Ureter (tissue), 1 donor: ENCODE measurements around the gene CST5. TPM values are rescaled to one million over a fixed set of nuclear protein-coding genes. Genes with fewer than 3 reads are reported as not detected.
"Not testable (repeated sequence)": the region's sequence is repeated elsewhere in the genome, so short reads cannot be mapped to it uniquely, and the experiment has no call there.

Experiments used
- DNase-seq: peaks from one replicate; pipeline ENCODE4 v3.0.0-alpha.2; 2020; ENCODE audit warnings: low spot score
- total RNA-seq: library from RNA; stranded (reverse); gene quantifications from one replicate; pipeline ENCODE4 v1.2.4, GENCODE V29; 2023
- donor health status: DM: yes; HTN: yes; CAD: no.

CST5 gene, protein sequence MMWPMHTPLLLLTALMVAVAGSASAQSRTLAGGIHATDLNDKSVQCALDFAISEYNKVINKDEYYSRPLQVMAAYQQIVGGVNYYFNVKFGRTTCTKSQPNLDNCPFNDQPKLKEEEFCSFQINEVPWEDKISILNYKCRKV
- total RNA-seq, result not detected

DNA sequence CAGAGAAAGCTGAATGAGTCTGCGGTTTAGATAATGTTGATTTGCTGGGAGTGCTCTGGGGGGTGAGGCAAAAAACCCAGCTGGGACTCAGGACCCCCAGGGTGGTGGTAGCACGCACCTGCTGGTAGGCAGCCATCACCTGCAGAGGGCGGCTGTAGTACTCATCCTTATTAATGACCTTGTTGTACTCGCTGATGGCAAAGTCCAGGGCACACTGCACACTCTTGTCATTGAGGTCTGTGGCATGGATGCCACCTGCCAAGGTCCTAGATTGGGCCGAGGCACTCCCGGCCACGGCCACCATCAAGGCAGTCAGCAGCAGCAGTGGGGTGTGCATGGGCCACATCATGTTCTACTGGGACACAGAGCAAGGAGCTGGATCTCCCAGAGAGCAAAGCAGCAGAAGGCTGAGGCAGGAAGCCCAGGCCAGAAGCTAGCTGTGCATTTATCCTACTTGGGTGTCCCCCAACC, at the start of gene CST5:
CST5 (minus strand) TSS at position 421 of the 471 bp plus-strand sequence; CDS start at position 349, 72 bp downstream.
- DNase-seq, result no peak

DNA sequence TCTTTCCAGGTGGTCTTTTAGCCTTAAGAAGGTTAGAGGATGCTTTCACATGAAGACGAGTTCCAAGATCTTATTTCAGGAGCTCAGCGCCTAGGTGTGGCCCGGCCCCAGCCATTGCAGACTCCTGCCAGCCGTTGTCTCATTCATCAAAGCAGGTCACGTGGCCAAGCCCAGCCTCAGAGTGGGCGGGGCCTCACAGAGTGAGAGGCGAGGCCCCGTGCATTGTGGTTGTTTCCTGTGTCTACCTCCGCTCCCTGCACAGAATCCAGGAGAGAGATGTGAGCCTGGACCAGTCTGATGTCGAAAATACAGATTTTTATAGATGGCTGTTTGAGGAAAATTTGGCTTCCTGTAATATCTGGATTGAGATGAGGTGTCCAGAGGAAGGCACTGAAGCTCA, 49.2 kb upstream of the CST5 start:
- DNase-seq, result no peak

DNA sequence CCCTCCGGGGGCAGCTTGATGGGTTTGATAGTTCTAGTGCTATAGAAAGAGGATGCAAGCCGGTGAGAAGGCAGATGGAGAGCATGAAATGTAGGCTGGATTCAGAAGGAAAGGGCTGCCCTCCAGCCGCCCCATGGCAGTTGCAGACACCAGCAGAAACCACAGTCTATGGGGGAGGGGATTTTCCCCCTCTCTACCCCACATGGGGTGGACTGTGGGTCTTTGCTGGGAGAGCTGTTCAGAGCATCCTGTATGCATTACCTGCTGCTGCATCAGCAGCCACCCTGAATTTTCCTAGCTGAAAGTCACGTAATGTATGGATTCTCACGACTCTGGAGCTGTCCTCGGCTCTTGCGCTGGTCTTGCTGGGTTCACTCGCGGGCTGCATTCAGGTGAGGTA, 48.8 kb upstream of the CST5 start:
- no peak for DNase-seq

GRCh38 chr20:23926944-23927872, 47.7 kb upstream of the CST5 start:
- DNase-seq, result no peak

- DNase-seq, result no peak
Observed at GRCh38 chr20:23926526-23926880, 47.0 kb upstream of the CST5 start.

DNA sequence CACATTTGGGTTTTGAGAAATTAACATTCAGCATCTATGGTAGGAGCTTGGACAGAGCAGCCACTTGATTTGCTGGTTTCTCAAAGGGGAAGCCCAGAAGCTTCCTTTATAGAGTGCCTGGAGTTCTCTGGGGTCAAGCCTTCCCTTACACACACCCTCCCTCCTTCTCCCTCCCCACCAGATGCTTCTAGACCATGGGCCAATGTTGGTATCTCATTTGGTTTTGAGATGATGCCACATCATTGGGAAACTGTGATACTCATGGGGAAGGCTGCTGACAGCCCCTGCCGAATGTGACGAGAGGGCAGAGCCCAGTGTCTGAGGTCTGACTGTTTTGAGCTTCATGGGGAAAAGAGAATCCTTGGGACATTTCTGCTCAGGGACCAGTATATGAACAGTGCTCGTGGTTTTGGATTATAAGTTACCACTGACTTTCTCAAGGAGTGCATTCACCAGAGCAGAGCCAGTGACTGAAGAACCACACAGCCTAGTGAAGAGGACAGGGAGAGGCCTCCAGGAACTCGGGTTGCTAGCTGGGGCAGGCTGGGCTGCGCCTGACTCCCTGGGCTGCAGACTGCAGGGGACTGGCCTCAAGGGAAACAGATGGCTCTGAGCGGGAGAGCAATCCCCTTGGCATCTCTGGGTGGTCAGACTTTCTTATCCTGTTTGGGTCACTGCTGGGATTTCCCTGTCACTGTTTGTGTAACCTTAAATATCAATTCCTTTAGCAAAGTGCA, 46.4 kb upstream of the CST5 start:
- no peak for DNase-seq

GRCh38 chr20:23924751-23925150, 45.2 kb upstream of the CST5 start:
- no peak for DNase-seq

DNA sequence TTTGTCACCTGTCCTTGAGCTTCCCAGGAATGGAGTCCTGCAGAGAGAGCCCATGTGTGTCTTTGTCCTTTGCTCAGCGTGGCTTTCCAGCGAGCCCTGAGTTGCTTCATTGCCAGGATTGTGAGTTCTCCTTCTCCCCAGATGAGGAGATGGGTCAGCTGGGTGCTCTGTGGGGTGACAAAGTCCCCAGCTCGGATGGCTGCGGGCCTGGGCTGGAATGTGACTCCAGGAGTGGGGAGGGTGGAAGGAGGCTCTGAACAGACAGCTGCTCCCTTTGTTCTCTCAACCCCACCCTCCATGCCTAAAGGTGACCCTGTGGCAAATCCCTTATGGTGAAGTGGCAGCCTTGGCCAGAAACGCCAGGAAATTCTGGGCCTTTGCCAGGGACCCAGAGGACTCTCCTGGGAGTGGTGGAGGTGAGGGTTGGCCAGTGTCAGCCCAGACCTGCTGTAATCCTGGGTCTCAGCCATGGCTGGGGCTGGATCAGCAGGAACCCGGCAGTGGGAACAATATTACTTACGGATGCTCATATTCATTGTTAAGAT, 44.4 kb upstream of the CST5 start:
- DNase-seq, result no peak

DNA sequence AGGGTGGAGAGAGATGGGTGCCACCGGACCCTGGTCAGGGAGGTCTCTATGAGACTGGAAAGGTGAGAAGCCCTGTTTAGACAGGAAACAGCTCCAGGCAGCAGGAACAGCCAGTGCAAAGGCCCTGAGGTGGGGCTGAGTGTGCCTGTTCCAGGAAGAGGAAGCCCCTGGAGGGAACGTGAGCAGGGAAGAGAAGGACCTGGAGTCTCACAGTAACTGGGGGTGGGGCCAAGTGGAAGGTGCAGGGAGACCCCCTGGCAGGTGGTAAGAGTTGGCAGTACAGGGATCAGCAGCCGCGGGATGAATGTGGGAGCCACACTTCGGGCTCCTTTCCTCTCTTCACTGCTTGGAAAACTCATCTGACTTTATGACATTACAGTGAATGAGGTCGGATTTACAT, 43.8 kb upstream of the CST5 start:
- DNase-seq, result no peak

DNA sequence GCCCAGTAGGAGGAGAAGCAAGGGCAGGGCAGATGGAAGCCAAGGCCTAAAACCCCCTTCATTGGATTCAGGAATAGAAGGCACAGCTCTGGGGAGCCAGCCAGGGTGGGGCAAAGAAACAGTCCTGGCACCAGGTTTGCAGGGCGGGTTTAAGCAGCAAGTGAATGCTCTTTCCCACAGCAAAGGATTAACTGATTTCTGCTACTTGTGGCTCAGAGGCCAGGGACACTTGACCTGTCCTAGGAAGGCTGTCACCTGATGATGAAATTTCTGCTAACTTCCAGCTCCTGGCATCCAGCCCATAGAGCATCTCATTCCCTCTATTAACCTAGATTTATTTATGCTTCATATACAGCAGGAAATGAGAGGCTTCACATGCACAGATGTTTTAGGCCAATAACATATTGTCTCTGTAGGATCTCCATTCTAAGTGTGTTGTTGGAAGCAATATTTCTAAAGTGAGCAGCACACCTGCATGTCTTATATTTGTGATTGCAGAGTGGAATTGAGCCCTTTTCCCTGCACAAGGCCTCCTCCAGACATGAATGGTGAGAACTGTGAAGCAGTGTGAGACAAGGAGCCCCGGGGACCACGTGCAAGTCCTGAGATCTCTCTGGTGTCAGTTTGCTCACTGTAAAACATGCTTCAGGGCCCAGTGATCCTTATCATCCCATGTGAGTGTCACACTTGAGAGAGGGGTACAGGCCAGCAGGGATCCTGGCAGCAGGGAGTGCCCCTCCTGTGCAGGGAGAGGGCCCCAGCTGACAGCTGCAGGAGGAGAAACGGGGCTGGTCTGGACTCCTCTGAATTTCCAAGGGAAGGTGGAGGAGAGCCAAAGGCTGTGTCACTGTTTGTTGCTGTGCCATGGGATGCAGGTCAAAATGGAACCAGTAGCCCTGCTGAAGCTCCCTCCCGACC, 41.1 kb upstream of the CST5 start:
- DNase-seq, result no peak

DNA sequence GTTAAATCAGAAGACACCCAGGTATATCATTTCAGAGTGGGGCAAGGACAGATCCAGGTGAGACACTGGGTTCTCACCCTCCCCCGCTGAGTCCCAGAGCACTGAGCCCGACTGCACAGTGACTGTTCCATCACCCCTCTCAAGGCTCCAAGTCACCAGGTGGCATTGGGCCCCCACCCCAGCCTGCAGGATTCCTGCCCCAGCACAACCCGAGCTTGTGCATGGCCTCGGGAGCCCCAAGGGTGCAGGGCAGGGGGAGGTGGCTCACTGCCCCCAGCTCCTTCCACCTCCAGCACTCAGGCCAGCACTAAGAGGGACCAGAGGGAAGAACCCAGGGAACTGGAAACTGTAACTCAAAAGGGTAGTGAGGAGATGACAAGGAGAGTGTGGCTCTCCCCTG, 39.3 kb upstream of the CST5 start:
- no peak for DNase-seq

DNA sequence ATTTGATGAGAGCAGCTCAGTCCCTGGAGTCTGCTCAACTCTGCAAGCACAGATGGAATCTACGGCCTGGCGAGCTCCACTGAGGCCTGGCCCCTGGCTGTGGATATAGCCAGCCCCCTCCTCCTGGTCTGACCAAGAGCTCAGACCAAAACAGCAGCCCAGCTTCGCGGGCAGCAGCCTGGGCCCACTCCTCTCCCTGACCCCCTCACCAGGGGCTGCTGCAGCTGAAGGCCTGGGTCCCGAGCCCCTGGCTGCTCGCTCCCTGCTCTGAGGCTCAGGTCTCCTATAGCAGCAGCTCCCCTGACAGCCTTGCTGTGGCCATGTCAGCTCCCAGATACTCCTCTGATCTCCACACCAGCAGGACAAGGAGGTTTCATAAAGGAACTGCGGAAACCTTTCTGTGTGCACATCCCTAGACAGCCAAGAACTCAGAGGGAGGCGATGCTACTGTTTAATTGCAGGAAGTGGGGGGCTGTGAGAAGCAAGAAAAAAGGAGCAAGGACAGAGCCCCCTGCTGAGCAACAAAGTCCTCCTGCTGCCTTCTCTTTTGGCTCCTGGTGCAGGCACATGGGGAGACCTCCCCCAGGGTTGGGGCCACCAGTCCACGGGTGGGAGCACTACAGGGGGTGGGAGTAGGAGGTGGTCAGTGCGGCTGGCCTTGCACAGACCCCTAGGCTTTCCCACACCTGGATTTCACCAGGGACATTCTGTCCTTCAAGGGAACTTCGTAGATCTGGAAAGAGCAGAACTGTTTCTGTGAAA, 38.7 kb upstream of the CST5 start:
- no peak for DNase-seq

- no peak for DNase-seq
Observed at GRCh38 chr20:23917024-23917725, 37.6 kb upstream of the CST5 start.

DNA sequence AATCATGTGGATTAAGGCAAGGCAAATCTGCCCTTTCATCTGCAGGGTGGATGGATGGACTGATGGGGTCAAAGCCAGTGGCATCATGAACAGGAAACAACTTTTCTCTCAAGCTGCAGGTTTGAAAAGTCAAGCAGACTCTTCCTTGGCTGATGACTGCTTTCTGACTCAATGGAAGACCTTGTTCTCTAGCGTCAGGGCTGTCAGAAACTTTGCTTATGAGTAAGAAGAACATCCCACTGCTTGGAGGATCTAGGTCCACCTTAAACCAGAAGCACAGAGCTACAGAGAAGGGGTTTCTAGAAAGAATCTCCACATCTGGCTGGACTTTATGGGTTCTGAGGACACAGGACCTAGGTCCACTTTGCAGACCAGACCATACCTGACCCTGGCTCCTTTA, 36.3 kb upstream of the CST5 start:
- no peak for DNase-seq

- not testable (repeated sequence) for DNase-seq
Observed at GRCh38 chr20:23914469-23914868, 34.9 kb upstream of the CST5 start.

GRCh38 chr20:23910210-23910609, 30.7 kb upstream of the CST5 start:
- DNase-seq, result no peak

DNA sequence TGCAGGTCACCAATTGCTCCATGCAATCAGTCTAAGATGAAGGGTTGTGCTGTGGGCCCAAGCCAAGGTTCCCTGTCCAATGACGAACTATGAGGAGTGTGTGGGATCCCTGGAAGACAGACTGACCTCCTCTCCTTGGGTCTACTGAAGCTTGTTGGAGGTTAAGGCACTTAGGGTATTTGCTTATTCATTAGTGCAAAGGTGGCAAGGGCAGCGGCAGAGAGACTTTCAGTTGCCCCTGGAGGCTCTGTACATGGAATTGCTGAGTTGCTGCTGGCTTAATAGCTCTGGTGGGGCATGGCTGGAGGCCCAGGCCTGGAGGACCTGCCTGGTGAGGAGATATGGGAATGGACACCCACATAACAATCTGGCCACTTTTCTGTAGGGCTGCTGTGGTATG, 29.8 kb upstream of the CST5 start:
- DNase-seq, result no peak

DNA sequence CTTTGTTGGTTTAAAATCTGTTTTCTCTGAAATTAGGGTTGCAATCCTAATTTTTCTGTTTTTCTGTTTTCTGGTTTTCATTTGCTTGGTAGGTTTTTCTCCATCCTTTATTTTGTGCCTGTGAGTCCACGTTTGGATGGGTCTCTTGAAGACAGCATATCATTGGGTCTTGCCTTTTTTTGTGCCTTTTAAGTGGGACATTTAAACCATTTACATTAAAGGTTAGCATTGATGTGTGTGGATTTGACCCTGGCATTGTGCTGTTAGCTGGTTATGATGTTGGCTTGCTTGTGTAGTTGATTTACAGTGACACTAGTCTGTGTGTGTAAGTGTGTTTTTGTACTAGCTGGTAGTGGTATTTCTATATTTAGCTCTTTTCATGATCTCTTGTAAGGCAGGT, 28.0 kb upstream of the CST5 start:
- no peak for DNase-seq

DNA sequence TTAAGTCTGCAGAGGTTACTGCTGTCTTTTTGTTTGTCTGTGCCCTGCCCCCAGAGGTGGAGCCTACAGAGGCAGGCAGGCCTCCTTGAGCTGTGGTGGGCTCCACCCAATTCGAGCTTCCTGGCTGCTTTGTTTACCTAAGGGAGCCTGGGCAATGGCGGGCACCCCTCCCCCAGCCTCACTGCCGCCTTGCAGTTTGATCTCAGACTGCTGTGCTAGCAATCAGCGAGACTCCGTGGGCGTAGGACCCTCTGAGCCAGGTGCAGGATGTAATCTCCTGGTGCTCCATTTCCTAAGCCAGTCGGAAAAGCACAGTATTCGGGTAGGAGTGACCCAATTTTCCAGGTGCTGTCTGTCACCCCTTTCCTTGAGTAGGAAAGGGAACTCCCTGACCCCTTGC, 22.8 kb upstream of the CST5 start:
- not testable (repeated sequence) for DNase-seq

- DNase-seq, result not testable (repeated sequence)
Observed at GRCh38 chr20:23890867-23891266, 11.3 kb upstream of the CST5 start.
